MM.1S (cell line): ENCODE results near the gene CCDC167.

ENCODE experiments used
- CTCF ChIP-seq: fragments of 300-600 bp; sonication (generic); IDR thresholded peaks from 2 replicates; pipeline ENCODE4 v1.5.1; 2016; ENCODE audit warnings: antibody characterized with exemption, low read length, mixed read lengths
- EZH2 ChIP-seq: fragments of 300-600 bp; sonication (generic); optimal IDR thresholded peaks from 2 replicates; pipeline ENCODE3; 2017; ENCODE audit warnings: low read depth, mild to moderate bottlenecking, antibody characterized with exemption, low read length, mixed read lengths
- EZH2phosphoT487 ChIP-seq: fragments of 300-600 bp; sonication (generic); IDR thresholded peaks from 2 replicates; pipeline ENCODE4 v1.6.1; 2018; ENCODE audit warnings: antibody characterized with exemption, low read length

GRCh38 chr6:37451441-37452193, 48.1 kb downstream of the CCDC167 start:
- TF ChIP-seq CTCF = no peak
- no peak for TF ChIP-seq EZH2
- no peak for TF ChIP-seq EZH2phosphoT487
